GM23338 (cell line): ENCODE measurements around the gene BTBD9. TPM values are rescaled to one million over a fixed set of nuclear protein-coding genes. Genes with fewer than 3 reads are reported as not detected.

Experiments used
- ATAC-seq: fragments of 200-7000 bp; cut with Tn5 transposase; 3 replicates; pipeline ENCODE4 v1.9.1; 2020
- DNase-seq: peaks from one replicate; pipeline ENCODE4 v3.0.0-alpha.2; 2015; ENCODE audit warnings: low spot score
- H2AFZ ChIP-seq: fragments of 200-600 bp; sonication (generic); 2 replicates; pipeline ENCODE4 v1.8.0; 2016; ENCODE audit warnings: antibody characterized with exemption, mild to moderate bottlenecking, moderate library complexity
- H3F3A ChIP-seq: fragments of 200-600 bp; sonication (generic); replicated peaks from 2 replicates; pipeline ENCODE4 v1.8.0; 2017; ENCODE audit warnings: antibody characterized with exemption, mixed run types, low read depth
- H3K27ac ChIP-seq: fragments of 200-600 bp; sonication (generic); 2 replicates; pipeline ENCODE4 v1.6.1; 2016; ENCODE audit warnings: low read depth
- H3K27me3 ChIP-seq: fragments of 200-600 bp; sonication (generic); 2 replicates; pipeline ENCODE4 v1.8.0; 2016; ENCODE audit warnings: mild to moderate bottlenecking, mixed run types, moderate library complexity; ENCODE audit not compliant: insufficient read depth
- H3K36me3 ChIP-seq: fragments of 200-600 bp; sonication (generic); 2 replicates; pipeline ENCODE4 v1.8.0; 2016; ENCODE audit warnings: mild to moderate bottlenecking; ENCODE audit not compliant: insufficient read depth
- H3K4me1 ChIP-seq: fragments of 200-600 bp; sonication (generic); 2 replicates; pipeline ENCODE4 v1.8.0; 2016; ENCODE audit warnings: mild to moderate bottlenecking, moderate library complexity; ENCODE audit not compliant: insufficient read depth
- H3K4me2 ChIP-seq: fragments of 200-600 bp; sonication (generic); 2 replicates; pipeline ENCODE4 v1.7.1; 2017; ENCODE audit warnings: mixed run types
- H3K4me3 ChIP-seq: fragments of 200-600 bp; sonication (generic); 2 replicates; pipeline ENCODE4 v1.6.1; 2016; ENCODE audit warnings: mixed run types
- H3K79me2 ChIP-seq: fragments of 200-600 bp; sonication (generic); replicated peaks from 2 replicates; pipeline ENCODE4 v1.8.0; 2017; ENCODE audit warnings: mild to moderate bottlenecking; ENCODE audit not compliant: insufficient read depth
- H3K9me2 ChIP-seq: fragments of 200-600 bp; sonication (generic); 2 replicates; pipeline ENCODE4 v1.8.0; 2017; ENCODE audit not compliant: insufficient read depth
- H4K20me1 ChIP-seq: fragments of 200-600 bp; sonication (generic); replicated peaks from 2 replicates; pipeline ENCODE4 v1.8.0; 2017; ENCODE audit warnings: mild to moderate bottlenecking; ENCODE audit not compliant: insufficient read depth
- H3K27ac Mint-ChIP-seq: 2 replicates; pipeline ENCODE4 v1.8.0; 2020; ENCODE audit warnings: inconsistent platforms, mild to moderate bottlenecking, moderate library complexity, mixed read lengths
- H3K27me3 Mint-ChIP-seq: 3 replicates; pipeline ENCODE4 v1.8.0; 2022; ENCODE audit warnings: low read depth, mild to moderate bottlenecking, moderate library complexity, mixed read lengths, inconsistent platforms; ENCODE audit not compliant: insufficient read depth, poor library complexity
- H3K36me3 Mint-ChIP-seq: 3 replicates; pipeline ENCODE4 v1.8.0; 2021; ENCODE audit warnings: low read depth, mild to moderate bottlenecking, inconsistent platforms, moderate library complexity, mixed read lengths
- H3K4me1 Mint-ChIP-seq: 3 replicates; pipeline ENCODE4 v1.8.0; 2020; ENCODE audit warnings: mild to moderate bottlenecking, inconsistent platforms, mixed read lengths
- H3K4me3 Mint-ChIP-seq: 3 replicates; pipeline ENCODE4 v1.8.0; 2021; ENCODE audit warnings: moderate library complexity, mild to moderate bottlenecking, inconsistent platforms, mixed read lengths
- H3K9me3 Mint-ChIP-seq: 3 replicates; pipeline ENCODE4 v1.8.0; 2020; ENCODE audit warnings: moderate library complexity, mild to moderate bottlenecking, inconsistent platforms, mixed read lengths
- CREB1 ChIP-seq: fragments of 250-450 bp; sonication (Bioruptor Pico); IDR thresholded peaks from 2 replicates; pipeline ENCODE4 v1.5.0; 2020; ENCODE audit warnings: low read depth, mild to moderate bottlenecking, moderate library complexity
- ETS1 ChIP-seq: IDR thresholded peaks from 2 replicates; pipeline ENCODE4 v1.6.1; 2016; ENCODE audit warnings: antibody characterized with exemption
- NANOG ChIP-seq: IDR thresholded peaks from 2 replicates; pipeline ENCODE4 v1.6.1; 2016; ENCODE audit warnings: antibody characterized with exemption, borderline replicate concordance
- POLR2AphosphoS5 ChIP-seq: IDR thresholded peaks from 2 replicates; pipeline ENCODE4 v1.6.1; 2016; ENCODE audit warnings: antibody characterized with exemption, low read depth
- REST ChIP-seq: IDR thresholded peaks from one replicate; pipeline ENCODE4 v1.6.1; 2018; ENCODE audit warnings: antibody characterized with exemption; ENCODE audit not compliant: unreplicated experiment
- ZNF462 ChIP-seq: fragments of 250-450 bp; sonication (Bioruptor Pico); IDR thresholded peaks from 2 replicates; pipeline ENCODE4 v1.5.0; 2020; ENCODE audit warnings: mild to moderate bottlenecking, moderate library complexity
- polyA plus RNA-seq: library from polyadenylated mRNA; unstranded; fragments of >200 nt; fragmentation: Nextera tagmentation; extraction: Ambion mirVana; gene quantifications from 2 replicates; pipeline ENCODE4 v1.2.1, GENCODE V29; 2016
- total RNA-seq: library from RNA; depleted of rRNA; stranded (reverse); fragments of >200 nt; shearing (Covaris generic); gene quantifications from 2 replicates; pipeline ENCODE4 v1.2.3, GENCODE V29; 2014

Gene BTBD9
- total and polyA plus RNA-seq, 2 experiments from 2014 or later: 4.2 to 5.3 TPM

GRCh38 chr6:38310061-38310460, 329.7 kb downstream of the BTBD9 start (continued):
- TF ChIP-seq ZNF462 (CRISPR knock-in tag): no peak

GRCh38 chr6:38307740-38308139, 332.0 kb downstream of the BTBD9 start:
- no peaks in the 10 kb centered on the region for H3K9me2 ChIP-seq
- no peaks in the 10 kb centered on the region for H3K9me3 Mint-ChIP-seq
- H3K27ac Mint-ChIP-seq: no peak overlapping the region
- no peak overlapping the region for H2AFZ ChIP-seq
- DNase-seq (no peak), ATAC-seq (no peak)
- H3K27me3 Mint-ChIP-seq: no peaks in the 10 kb centered on the region
- H3K4me3 Mint-ChIP-seq: no peak overlapping the region
- H3K36me3 Mint-ChIP-seq: no peaks in the 10 kb centered on the region
- no peaks in the 10 kb centered on the region for H4K20me1 ChIP-seq
- no peak overlapping the region for H3K27ac ChIP-seq
- H3K4me1 ChIP-seq: peaks cover 6% of the 10 kb centered on the region
- no peak overlapping the region for H3K4me2 ChIP-seq
- no peaks in the 10 kb centered on the region for H3F3A ChIP-seq
- no peaks in the 10 kb centered on the region for H3K27me3 ChIP-seq
- no peak overlapping the region for H3K4me3 ChIP-seq
- no peaks in the 10 kb centered on the region for H3K36me3 ChIP-seq
- TF ChIP-seq REST: no peak
- TF ChIP-seq NANOG: no peak
- no peak for TF ChIP-seq ETS1
- no peak for TF ChIP-seq CREB1 (CRISPR knock-in tag)
- no peak for TF ChIP-seq POLR2AphosphoS5
- H3K79me2 ChIP-seq: no peaks in the 10 kb centered on the region
- H3K4me1 Mint-ChIP-seq: peaks cover 20% of the 10 kb centered on the region
